ENCODE data around the gene CATSPER2. TPM values are rescaled to one million over a fixed set of nuclear protein-coding genes. Genes with fewer than 3 reads are reported as not detected.

CATSPER2 gene
- total RNA-seq, 1 donor from 2014 or later = 1.2 TPM

Other genes with a start within 250 kb of the CATSPER2 start
- 28.6 TPM for gene TP53BP1, start 155.7 kb downstream of the CATSPER2 start, total RNA-seq
- gene MAP1A, start 131.2 kb downstream of the CATSPER2 start, total RNA-seq = 56.0 TPM
- gene PPIP5K1, start 58.6 kb downstream of the CATSPER2 start, total RNA-seq = 12.8 TPM
- not detected for gene CKMT1B, start 54.8 kb downstream of the CATSPER2 start, total RNA-seq
- not detected for gene STRC, start 30.0 kb downstream of the CATSPER2 start, total RNA-seq
- not detected for gene CKMT1A, start 45.0 kb upstream of the CATSPER2 start, total RNA-seq
- gene PDIA3, start 97.6 kb upstream of the CATSPER2 start, total RNA-seq = 154 TPM
- gene ELL3, start 128.1 kb upstream of the CATSPER2 start, total RNA-seq = 0.82 TPM
- 900 TPM for gene SERF2, start 143.5 kb upstream of the CATSPER2 start, total RNA-seq
- gene SERINC4, start 151.4 kb upstream of the CATSPER2 start, total RNA-seq = 0.44 TPM
- 17.9 TPM for gene HYPK, start 151.8 kb upstream of the CATSPER2 start, total RNA-seq
- gene MFAP1, start 175.8 kb upstream of the CATSPER2 start, total RNA-seq = 20.4 TPM
- gene WDR76, start 178.2 kb upstream of the CATSPER2 start, total RNA-seq = 1.8 TPM